GM23248 (cell line): ENCODE data around the gene TMEM94.

Experiments used
- EZH2 ChIP-seq: fragments of 200-600 bp; sonication (generic); IDR thresholded peaks from 2 replicates; pipeline ENCODE4 v1.6.1; 2018; ENCODE audit warnings: antibody characterized with exemption, mild to moderate bottlenecking; ENCODE audit not compliant: insufficient read depth, poor library complexity, severe bottlenecking
- EZH2phosphoT487 ChIP-seq: fragments of 200-600 bp; sonication (generic); IDR thresholded peaks from 2 replicates; pipeline ENCODE4 v1.6.1; 2018; ENCODE audit warnings: antibody characterized with exemption, moderate library complexity, mild to moderate bottlenecking, low read depth; ENCODE audit not compliant: insufficient read depth

DNA sequence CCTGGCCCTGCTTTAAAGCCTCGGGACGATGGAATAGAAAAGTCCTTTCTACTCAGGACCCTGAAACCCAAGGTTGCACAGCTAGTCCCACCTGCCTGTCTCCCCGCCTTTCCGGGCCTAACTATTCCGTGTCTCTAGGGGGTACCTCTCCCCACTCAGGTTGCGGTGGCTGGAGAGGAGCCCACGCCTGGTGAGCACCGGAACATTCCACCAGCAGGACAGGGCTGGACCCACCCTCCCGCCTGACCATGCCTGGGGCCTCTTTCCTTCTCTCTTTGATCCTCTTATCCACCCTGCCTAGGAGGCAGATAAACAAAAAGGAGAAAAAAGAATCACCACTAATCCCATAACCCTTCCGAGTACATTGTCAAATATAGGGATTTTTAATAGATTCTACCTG, 79.9 kb downstream of the TMEM94 start:
- TF ChIP-seq EZH2 (no peak), EZH2phosphoT487 (no peak)
